ENCODE measurements around the gene FARS2.
"Not testable (repeated sequence)": the region's sequence is repeated elsewhere in the genome, so short reads cannot be mapped to it uniquely, and the experiment has no call there.

FARS2 gene

GRCh38 chr6:5785249-5785648, 523.9 kb downstream of the FARS2 start:
- DNase-seq (ENCODE audit: low read depth, low spot score), result no peak

- DNase-seq (ENCODE audit: low read depth, low spot score), result peak; percentile 55
Observed at GRCh38 chr6:5786321-5786968, 525.1 kb downstream of the FARS2 start.

- no peak for DNase-seq (ENCODE audit: low read depth, low spot score)
Observed at GRCh38 chr6:5786969-5787720, 525.8 kb downstream of the FARS2 start.

GRCh38 chr6:5789426-5789825, 528.1 kb downstream of the FARS2 start:
- not testable (repeated sequence) for DNase-seq (ENCODE audit: low read depth, low spot score)

GRCh38 chr6:5796555-5796954, 535.2 kb downstream of the FARS2 start:
- DNase-seq (ENCODE audit: low read depth, low spot score), result not testable (repeated sequence)

- not testable (repeated sequence) for DNase-seq (ENCODE audit: low read depth, low spot score)
Observed at GRCh38 chr6:5806406-5806805, 545.1 kb downstream of the FARS2 start.

- no peak for DNase-seq (ENCODE audit: low read depth, low spot score)
Observed at GRCh38 chr6:5809450-5809849, 548.1 kb downstream of the FARS2 start.

GRCh38 chr6:5811997-5812396, 550.7 kb downstream of the FARS2 start:
- DNase-seq (ENCODE audit: low read depth, low spot score), result no peak

- no peak for DNase-seq (ENCODE audit: low read depth, low spot score)
Observed at GRCh38 chr6:5813625-5814027, 552.3 kb downstream of the FARS2 start.

GRCh38 chr6:5814116-5814515, 552.8 kb downstream of the FARS2 start:
- DNase-seq (ENCODE audit: low read depth, low spot score), result no peak

GRCh38 chr6:5814901-5815300, 553.6 kb downstream of the FARS2 start:
- no peak for DNase-seq (ENCODE audit: low read depth, low spot score)

GRCh38 chr6:5817869-5818268, 556.6 kb downstream of the FARS2 start:
- DNase-seq (ENCODE audit: low read depth, low spot score), result no peak

- DNase-seq (ENCODE audit: low read depth, low spot score), result no peak
Observed at GRCh38 chr6:5818959-5819358, 557.6 kb downstream of the FARS2 start.

Measured in astrocyte of the hippocampus (primary cell).